HG03354 (cell line): ENCODE data around the gene ADAMTSL1.

Experiments
- ATAC-seq: cut with Tn5 transposase; IDR thresholded peaks from one replicate; pipeline ENCODE4 v1.9.1; 2021; ENCODE audit warnings: mild to moderate bottlenecking; ENCODE audit not compliant: unreplicated experiment, poor library complexity, severe bottlenecking

The ADAMTSL1 gene

GRCh38 chr9:18820566-18821095 lies 346.7 kb downstream of the ADAMTSL1 start:
- no peak for ATAC-seq

DNA sequence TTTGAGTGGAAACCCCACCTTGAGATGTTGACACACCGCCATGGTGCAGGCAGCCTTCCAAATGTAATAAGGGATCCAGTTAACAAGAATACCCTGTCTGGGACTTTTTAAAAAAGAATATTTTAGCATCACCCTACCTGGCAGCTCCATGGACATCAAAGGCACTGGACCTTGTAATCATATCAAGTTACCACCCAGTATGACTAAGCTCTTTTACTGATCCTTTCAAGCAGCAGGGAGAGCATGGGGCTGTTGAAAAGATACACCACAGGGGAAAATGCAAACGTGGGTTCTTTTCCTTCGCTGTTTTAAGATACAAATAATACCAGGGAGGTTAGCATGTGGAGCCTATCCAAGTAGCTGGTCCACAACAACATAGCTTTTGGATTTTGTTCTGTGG lies 347.8 kb downstream of the ADAMTSL1 start:
- ATAC-seq: no peak

DNA sequence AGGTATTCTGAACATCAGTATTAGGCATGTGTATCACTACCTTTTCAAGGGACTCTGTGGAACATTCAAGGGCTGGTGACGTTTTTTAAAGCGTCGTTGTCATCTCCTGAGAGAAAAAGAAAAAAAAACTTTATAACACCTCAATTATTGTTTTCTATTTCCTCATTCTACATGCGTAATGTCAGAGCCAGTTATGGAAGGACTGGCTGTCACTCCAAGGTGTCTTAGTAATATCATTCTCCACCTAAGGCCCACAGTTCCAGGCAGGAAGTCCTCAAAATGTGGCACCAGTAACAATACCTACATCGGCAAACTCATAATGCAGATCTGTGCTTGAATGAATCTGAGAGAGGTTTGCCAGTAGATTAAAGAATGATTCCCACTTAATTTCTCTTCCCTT lies 348.9 kb downstream of the ADAMTSL1 start:
- ATAC-seq: no peak

GRCh38 chr9:18824095-18824666 lies 350.2 kb downstream of the ADAMTSL1 start:
- no peak for ATAC-seq

- ATAC-seq: no peak
Measured at GRCh38 chr9:18825656-18826170, 351.8 kb downstream of the ADAMTSL1 start.

GRCh38 chr9:18826248-18826647 lies 352.3 kb downstream of the ADAMTSL1 start:
- no peak for ATAC-seq

DNA sequence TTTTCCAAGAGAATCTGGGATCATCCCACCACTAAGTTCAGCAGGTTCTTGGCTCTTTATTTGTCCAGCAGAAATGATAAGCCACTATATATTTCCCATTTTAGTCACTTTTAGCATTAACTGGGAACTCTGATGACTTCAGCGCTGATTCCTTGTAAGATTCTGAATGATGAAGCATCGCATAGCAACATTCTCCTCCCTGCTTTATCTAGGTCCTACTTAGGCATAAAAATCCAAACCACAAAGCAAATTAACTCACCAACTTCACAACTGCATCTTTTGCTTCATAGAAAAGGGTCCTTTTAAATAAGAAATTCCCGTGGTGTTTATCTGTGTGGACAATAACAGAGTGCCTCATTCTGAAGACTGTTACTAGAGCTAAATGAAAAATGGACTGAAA lies 355.1 kb downstream of the ADAMTSL1 start:
- no peak for ATAC-seq

DNA sequence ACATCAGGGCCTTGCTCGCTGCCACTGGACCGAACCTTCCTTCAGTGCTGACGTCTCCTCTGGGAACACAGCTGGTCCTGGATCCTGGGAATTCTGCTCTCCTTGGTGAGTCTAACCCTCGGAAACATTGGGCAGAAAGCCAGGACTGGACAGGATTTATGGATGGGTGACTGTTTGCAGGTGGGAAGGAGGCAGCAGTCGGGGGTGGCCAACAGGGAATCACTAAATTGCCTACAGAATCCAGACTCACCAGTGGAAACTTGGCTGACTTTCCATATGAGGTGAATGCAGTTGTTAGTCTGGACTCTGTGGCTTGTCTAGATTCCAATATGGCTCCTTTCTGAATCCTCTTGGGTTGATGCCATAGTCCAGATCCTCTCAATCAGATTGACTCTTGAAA lies 355.9 kb downstream of the ADAMTSL1 start:
- ATAC-seq: no peak

DNA sequence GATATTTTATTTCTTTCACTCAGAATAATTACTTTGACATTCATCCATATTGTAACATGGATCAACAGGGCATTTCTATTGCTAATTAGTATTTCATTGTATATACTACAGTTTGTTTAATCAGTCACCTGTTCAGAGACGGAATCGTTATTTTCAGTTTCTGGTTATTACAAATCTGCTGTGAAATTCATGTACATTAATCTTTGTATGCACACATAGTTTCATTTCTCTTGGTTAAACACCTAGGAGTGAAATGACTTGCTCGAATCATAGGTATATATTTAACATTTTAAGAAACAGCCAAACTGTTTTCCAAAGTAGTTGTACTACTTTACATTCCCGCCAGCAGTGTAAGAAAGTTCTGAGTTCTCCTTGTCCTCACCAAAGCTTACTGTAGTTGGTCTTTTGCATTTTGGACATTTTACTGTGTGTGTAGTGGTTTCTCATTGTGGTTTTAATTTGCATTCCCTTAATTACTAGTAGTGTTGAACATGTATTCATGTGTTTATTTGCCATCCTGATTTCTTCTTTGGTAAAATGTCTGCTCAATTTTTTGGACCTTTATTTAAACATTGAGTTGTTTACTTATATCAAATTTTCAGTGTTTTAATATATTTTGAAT lies 360.9 kb downstream of the ADAMTSL1 start:
- peak; percentile 74 for ATAC-seq

GRCh38 chr9:18837402-18837801 lies 363.4 kb downstream of the ADAMTSL1 start:
- ATAC-seq: no peak

DNA sequence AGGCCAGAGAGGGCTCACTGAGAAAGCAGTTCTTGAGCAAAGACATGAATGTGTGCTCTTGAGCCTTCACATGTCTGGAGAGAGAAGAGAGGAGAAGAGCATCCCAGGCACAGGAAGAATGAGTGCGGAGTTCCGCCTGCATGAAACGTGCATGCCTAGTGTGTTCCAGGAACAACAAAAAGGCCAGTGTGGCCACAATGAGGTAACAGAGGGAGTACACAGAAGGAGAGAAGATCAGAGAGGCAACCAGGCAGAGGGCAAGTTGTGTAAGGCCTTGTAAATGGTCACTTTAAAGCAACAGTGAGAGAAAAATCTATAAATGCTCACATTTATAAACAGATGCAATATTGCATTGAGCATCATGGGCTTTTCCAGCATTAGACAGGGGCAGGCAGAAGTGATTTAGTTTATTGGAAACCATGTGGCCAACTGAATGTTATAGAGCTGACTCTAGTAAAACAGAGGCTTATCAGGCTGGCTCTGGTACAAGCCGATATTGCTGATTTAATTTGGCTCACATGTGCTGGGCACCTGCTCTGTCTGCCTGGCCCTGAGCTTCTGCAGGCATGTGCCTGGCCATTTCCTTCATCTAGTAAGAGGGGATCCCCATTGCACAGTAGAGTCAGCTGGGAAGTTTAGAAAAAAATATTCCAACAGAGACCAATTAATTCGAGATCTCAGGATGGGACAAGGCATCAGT lies 373.8 kb downstream of the ADAMTSL1 start:
- no peak for ATAC-seq

GRCh38 chr9:18848657-18849056 lies 374.7 kb downstream of the ADAMTSL1 start:
- ATAC-seq: no peak

DNA sequence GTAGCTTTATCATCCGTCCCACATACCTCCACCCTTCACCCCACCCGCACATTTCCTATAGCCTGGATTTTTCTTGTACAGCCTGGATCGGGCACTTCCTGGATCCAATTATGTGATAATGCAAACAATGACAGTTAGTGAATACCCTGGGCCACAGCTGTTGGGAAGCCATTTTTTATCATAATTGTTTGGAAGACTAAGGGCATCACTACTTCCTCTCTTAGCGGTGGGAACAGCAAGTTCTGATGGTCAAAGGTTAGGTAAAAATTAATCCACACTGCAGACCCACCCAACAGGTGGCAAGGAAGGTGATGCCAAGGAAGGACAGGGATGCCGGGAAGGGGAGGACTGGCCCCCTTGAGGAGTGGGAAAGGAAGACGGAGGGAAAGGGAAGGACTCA lies 375.3 kb downstream of the ADAMTSL1 start:
- ATAC-seq: no peak

DNA sequence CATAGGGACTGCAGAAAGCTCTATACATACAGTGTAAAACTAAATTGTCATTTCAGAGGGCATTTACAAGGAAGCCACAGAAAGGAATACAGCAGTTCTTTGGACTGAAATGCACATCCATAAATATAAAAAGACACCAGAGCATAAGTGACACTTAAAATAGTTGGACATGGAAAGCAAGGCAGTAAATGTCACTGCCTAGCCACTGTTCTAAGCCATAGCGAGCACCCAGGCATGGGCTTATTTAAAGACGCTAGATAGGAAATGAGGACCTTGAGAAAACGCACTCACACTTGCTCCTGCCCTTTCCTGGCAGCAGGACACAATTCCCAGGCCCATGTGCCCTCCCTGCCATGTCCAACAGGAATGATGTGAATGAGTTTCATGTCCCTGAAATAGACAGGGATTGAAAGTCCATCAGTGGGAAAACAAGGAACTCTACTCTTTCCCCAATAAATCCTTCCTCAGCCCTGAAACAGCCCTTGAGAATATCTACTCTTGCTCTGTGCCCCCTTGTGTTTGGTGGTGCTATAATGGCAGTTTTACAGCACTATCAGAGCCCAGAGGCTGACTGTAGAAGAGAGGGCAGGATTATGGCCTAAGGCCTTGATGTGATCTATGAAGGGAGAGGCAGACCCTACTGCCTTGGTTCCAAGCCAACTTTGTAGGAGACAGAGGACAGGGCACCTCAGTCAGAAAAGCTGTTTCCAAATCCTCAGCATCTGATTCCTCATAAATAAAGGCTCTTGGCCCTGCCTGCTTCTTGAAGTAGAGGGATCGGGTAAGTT lies 376.1 kb downstream of the ADAMTSL1 start:
- no peak for ATAC-seq

GRCh38 chr9:18851069-18851795 lies 377.3 kb downstream of the ADAMTSL1 start:
- no peak for ATAC-seq

DNA sequence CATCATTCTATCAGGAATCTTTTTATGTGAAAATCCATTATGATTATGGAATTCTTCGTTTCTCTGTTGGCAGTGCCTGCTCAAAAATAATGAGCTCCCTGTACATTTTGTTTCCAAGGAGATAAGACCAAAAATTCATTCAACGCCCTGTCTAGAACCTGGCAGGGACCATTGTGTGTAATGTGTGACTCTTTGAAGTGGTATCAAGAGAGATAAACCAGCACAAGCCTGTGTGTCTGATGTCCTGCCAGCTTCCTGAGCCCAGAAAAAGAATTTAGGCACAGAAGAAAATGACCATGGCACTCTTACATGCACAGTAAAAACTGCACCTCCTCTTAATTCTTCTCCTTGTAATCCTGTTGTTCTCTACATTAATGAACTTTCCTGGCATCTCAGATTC lies 381.7 kb downstream of the ADAMTSL1 start:
- no peak for ATAC-seq

GRCh38 chr9:18857334-18857733 lies 383.4 kb downstream of the ADAMTSL1 start:
- ATAC-seq: no peak

GRCh38 chr9:18857769-18858168 lies 383.8 kb downstream of the ADAMTSL1 start:
- no peak for ATAC-seq
